K562 (cell line): ENCODE measurements around the gene CHRNB1. TPM values are rescaled to one million over a fixed set of nuclear protein-coding genes. Genes with fewer than 3 reads are reported as not detected.

ENCODE experiments used
- ATAC-seq: fragments of 200-7000 bp; cut with Tn5 transposase; 3 replicates; pipeline ENCODE4 v1.9.1; 2020; ENCODE audit warnings: moderate library complexity
- BruUV-seq: library from RNA; stranded (reverse); fragments of 400-500 nt; replicated peaks from 2 replicates; lab custom pipeline; 2021; lab: Mats Ljungman, UMichigan
- CTCF ChIA-PET: fragments of 300-600 bp; formaldehyde crosslinking; extraction: SDS; loops from one replicate; lab custom pipeline; 2021; ENCODE audit warnings: low intra/inter-chr PET ratio; lab: Yijun Ruan, JAX
- POLR2A ChIA-PET: fragments of 300-600, 350-650 bp; sonication (Branson Sonifier 250); formaldehyde crosslinking; extraction: SDS; loops from one replicate; lab custom pipeline; 2021; ENCODE audit warnings: antibody characterized with exemption, inconsistent platforms; lab: Yijun Ruan, JAX
- DNase-seq, 4 experiments: peaks; one replicate each; pipeline versions ENCODE4 v3.0.0 to v3.0.0-alpha.2; 2011 to 2018; ENCODE audit warnings: low spot score in 3 of 4, mixed read lengths in 3 of 4; ENCODE audit errors: extremely low read depth in 1 of 4
- FAIRE-seq: peaks from 2 replicates; lab custom pipeline; 2011; peaks lifted over from hg19 to GRCh38; lab: Jason Lieb, UNC
- H2AFZ ChIP-seq: 2 replicates; pipeline ENCODE4 v1.6.0; 2011; ENCODE audit warnings: low read depth, low read length, control low read depth, inconsistent platforms
- H3K27ac ChIP-seq: fragments of 200-600 bp; 3 replicates; pipeline ENCODE4 v1.8.0; 2011; ENCODE audit warnings: low read depth, mild to moderate bottlenecking, control low read depth, inconsistent platforms, low read length, moderate library complexity, mixed read lengths; ENCODE audit errors: extremely low read depth
- H3K27me3 ChIP-seq, 2 experiments: fragments of 300-600 bp in 1 of 2; 2 replicates in 1 of 2; 3 replicates in 1 of 2; pipeline versions ENCODE4 v1.6.0 to v1.8.0; 2011; ENCODE audit warnings: inconsistent platforms in 2 of 2, low read length in 2 of 2, mild to moderate bottlenecking in 1 of 2, mixed read lengths in 1 of 2, moderate library complexity in 1 of 2; ENCODE audit not compliant: control insufficient read depth in 2 of 2, insufficient read depth in 2 of 2
- H3K36me3 ChIP-seq: fragments of 300-600 bp; 3 replicates; pipeline ENCODE4 v1.8.0; 2011; ENCODE audit warnings: mild to moderate bottlenecking, low read length, inconsistent platforms; ENCODE audit not compliant: control insufficient read depth, insufficient read depth
- H3K4me1 ChIP-seq, 2 experiments: fragments of 200-600 bp in 1 of 2; replicated peaks in 1 of 2; 2 replicates in 1 of 2; 3 replicates in 1 of 2; pipeline versions ENCODE4 v1.5.1 to v1.8.0; 2011; ENCODE audit warnings: inconsistent platforms in 2 of 2, low read length in 2 of 2, mild to moderate bottlenecking in 1 of 2, mixed read lengths in 1 of 2, moderate library complexity in 1 of 2; ENCODE audit not compliant: control insufficient read depth in 2 of 2, insufficient read depth in 2 of 2
- H3K4me2 ChIP-seq: 2 replicates; pipeline ENCODE4 v1.6.1; 2011; ENCODE audit warnings: low read length, control low read depth, inconsistent platforms, mixed read lengths; ENCODE audit not compliant: insufficient read depth
- H3K4me3 ChIP-seq: fragments of 200-600 bp; sonication (generic), shearing (Covaris generic); 2 replicates; pipeline ENCODE4 v1.5.1; 2016; ENCODE audit warnings: control low read depth, inconsistent platforms
- H3K79me2 ChIP-seq: fragments of 200-600 bp; 3 replicates; pipeline ENCODE4 v1.8.0; 2011; ENCODE audit warnings: low read length, inconsistent platforms; ENCODE audit not compliant: control insufficient read depth, insufficient read depth
- H3K9ac ChIP-seq, 2 experiments: 2 replicates each; pipeline versions ENCODE4 v1.6.0 to v1.6.1; 2011; ENCODE audit warnings: low read depth in 2 of 2, low read length in 2 of 2, control low read depth in 1 of 2, inconsistent platforms in 1 of 2, mild to moderate bottlenecking in 1 of 2, mixed read lengths in 1 of 2; ENCODE audit not compliant: insufficient read depth in 1 of 2
- H3K9me1 ChIP-seq: one replicate; pipeline ENCODE4 v1.6.0; 2011; ENCODE audit warnings: inconsistent platforms, mild to moderate bottlenecking, low read length, moderate library complexity; ENCODE audit not compliant: control insufficient read depth, insufficient read depth
- H3K9me3 ChIP-seq: replicated peaks from 2 replicates; pipeline ENCODE4 v1.5.1; 2011; ENCODE audit warnings: low read depth, low read length, inconsistent platforms; ENCODE audit not compliant: control insufficient read depth, insufficient read depth
- H4K20me1 ChIP-seq: replicated peaks from 2 replicates; pipeline ENCODE4 v1.6.1; 2011; ENCODE audit warnings: low read length, inconsistent platforms, mixed read lengths; ENCODE audit not compliant: control insufficient read depth, insufficient read depth
- DPF2 ChIP-seq: fragments of 450-650 bp; IDR thresholded peaks from 2 replicates; pipeline ENCODE4 v1.6.1; 2016
- PRDM10 ChIP-seq: fragments of 450-650 bp; IDR thresholded peaks from 2 replicates; pipeline ENCODE4 v1.6.1; 2018; ENCODE audit not compliant: partially characterized antibody
- RNF2 ChIP-seq: sonication (generic); IDR thresholded peaks from 2 replicates; pipeline ENCODE4 v1.6.1; 2016
- YY1 ChIP-seq, 3 experiments: IDR thresholded peaks; 2 replicates each; pipeline ENCODE4 v1.6.1; 2011; ENCODE audit warnings: low read length in 2 of 3, mild to moderate bottlenecking in 2 of 3, moderate library complexity in 2 of 3, borderline replicate concordance in 1 of 3, control low read depth in 1 of 3, low read depth in 1 of 3; ENCODE audit not compliant: insufficient read depth in 3 of 3, insufficient replicate concordance in 2 of 3, control insufficient read depth in 1 of 3, insufficient read length in 1 of 3; ENCODE audit errors: extremely low read depth in 1 of 3
- WGBS: fragments of 100-300 bp; shearing (Covaris generic); methylation state at CpG from one replicate; pipeline ENCODE4 v1.1.6; 2016; ENCODE audit warnings: low coverage, mixed read lengths; ENCODE audit not compliant: insufficient coverage; ENCODE audit errors: missing lambda C conversion rate; 5-methylcytosine and 5-hydroxymethylcytosine counted together
- in situ Hi-C: fragments of 300-500 bp; cut with MboI; formaldehyde crosslinking; loops from 4 replicates; pipeline ENCODE4 v1.15.0; 2018; ENCODE audit warnings: inconsistent platforms, mixed read lengths
- intact Hi-C: fragments of 100-400 bp; cut with micrococcal nuclease; formaldehyde crosslinking; loops from 2 replicates; pipeline ENCODE4 v1.14.2; 2022
- polyA plus RNA-seq, 8 experiments: library from polyadenylated mRNA; depleted of rRNA in 4 of 8; stranded (reverse) in 5 of 8; unstranded in 3 of 8; fragments of >200 nt; fragmentation: Nextera tagmentation in 2 of 8; fragmentation: Illumina TruSeq in 1 of 8; extraction: Ambion mirVana in 2 of 8; extraction: Trizol in 1 of 8; gene quantifications; 2 replicates each; pipeline versions ENCODE4 v1.2.1 to v1.2.3, GENCODE V29; 2011 to 2014; ENCODE audit warnings: inconsistent platforms in 1 of 8, missing spikeins in 1 of 8
- total RNA-seq, 7 experiments: library from RNA; depleted of rRNA in 6 of 7; stranded (reverse); fragments of >200 nt in 6 of 7; fragmentation: Illumina TruSeq in 2 of 7; extraction: Trizol in 2 of 7; gene quantifications; 2 replicates each; pipeline versions ENCODE4 v1.2.1 to v1.2.3, GENCODE V29; 2011 to 2021; ENCODE audit warnings: low replicate concordance in 1 of 7

The CHRNB1 gene
- total and polyA plus RNA-seq, 9 of the 15 experiments (the other 6 are each of a cell fraction or from before 2014, with no cell fraction given) = 4.7 to 12.3 (median 6.8) TPM

- TF ChIP-seq YY1 (IDR thresholded peaks at IDR 0.05; ENCODE audit: borderline replicate concordance in 1 of 3, control insufficient read depth in 1 of 3, extremely low read depth in 1 of 3, insufficient read depth in 3 of 3, insufficient read length in 1 of 3, insufficient replicate concordance in 2 of 3, low read depth in 1 of 3, low read length in 2 of 3) (peak in 2 of 3 experiments; percentile 43 to 84), DPF2 (no peak)
Measured at GRCh38 chr17:7459961-7460545, 15.2 kb downstream of the CHRNB1 start (continued).

GRCh38 chr17:7460850-7461660, 16.2 kb downstream of the CHRNB1 start:
- BruUV-seq = no TSS peak
- Histone ChIP-seq H3K9ac (no peak overlapping the region), H3K9me3 (no peaks in the 10 kb centered on the region), H3K36me3 (peaks cover 30% of the 10 kb centered on the region; the same call in 1 of the 3 replicates), H4K20me1 (no peaks in the 10 kb centered on the region), H3K4me2 (no peak overlapping the region), H3K79me2 (no peaks in the 10 kb centered on the region; the same call in 2 of the 3 replicates), H2AFZ (no peak overlapping the region), H3K27me3 (no peaks in the 10 kb centered on the region), H3K4me3 (no peak overlapping the region)
- DNase-seq = no peak
- WGBS = 93% methylated on average over 6 of the region's 7 CpGs
- ChIA-PET CTCF (no interaction called here), POLR2A (interaction anchor here (0.6 to 1.5 kb wide), 6 partner anchors 10 to 111 kb away, joined by 3 to 6 read pairs (median 4); no protein-coding TSS in a partner anchor)
- FAIRE-seq = no peak
- intact Hi-C loops = no loop called here
- ATAC-seq = no peak
- TF ChIP-seq RNF2 = no peak
- peak; percentile 90 for TF ChIP-seq PRDM10
- TF ChIP-seq, all 486 proteins: peak for 1
- Histone ChIP-seq H3K9me1 (no peaks in the 10 kb centered on the region), H3K4me1 (peaks cover 0 to 20% of the 10 kb centered on the region in 2 experiments; a peak in 2 of 5 replicates), H3K27ac (no peak overlapping the region)
- in situ Hi-C loops = no loop called here
